Prostate gland (tissue), 2 donors: ENCODE measurements around the gene FXYD4.

Experiments
- CTCF ChIP-seq, 4 experiments: fragments of 200-600 bp in 2 of 4; fragments of 450-650 bp in 2 of 4; sonication (generic) in 2 of 4; IDR thresholded peaks; 1 replicate in 3 of 4; 2 replicates in 1 of 4; pipeline ENCODE4 v1.5.1; 2016 to 2019; ENCODE audit warnings: antibody characterized with exemption in 4 of 4, mild to moderate bottlenecking in 2 of 4, moderate library complexity in 2 of 4
- POLR2A ChIP-seq: fragments of 450-650 bp; IDR thresholded peaks from one replicate; pipeline ENCODE4 v1.6.1; 2016; ENCODE audit warnings: antibody characterized with exemption, mild to moderate bottlenecking
- POLR2AphosphoS5 ChIP-seq: sonication (generic); formaldehyde crosslinking; IDR thresholded peaks from one replicate; pipeline ENCODE4 v1.6.1; 2017; ENCODE audit warnings: antibody characterized with exemption

- TF ChIP-seq CTCF (IDR thresholded peaks at IDR 0.05) (no peak), POLR2A (no peak), POLR2AphosphoS5 (no peak)
Measured at GRCh38 chr10:43351301-43351700, 20.1 kb upstream of the FXYD4 start.
